Stimulated activated CD4-positive, alpha-beta T cell treated with anti-CD3 and anti-CD28 coated beads, Interleukin-2, amount 100 ng/mL, for 4 hours (primary cell): Measurements from ENCODE around the gene SPRR2E.
"Not testable (repeated sequence)": the region's sequence is repeated elsewhere in the genome, so short reads cannot be mapped to it uniquely, and the experiment has no call there.

ENCODE experiments used
- DNase-seq: peaks from one replicate; pipeline ENCODE4 v3.0.0-alpha.2; 2020; ENCODE audit warnings: low read depth

SPRR2E gene

DNA sequence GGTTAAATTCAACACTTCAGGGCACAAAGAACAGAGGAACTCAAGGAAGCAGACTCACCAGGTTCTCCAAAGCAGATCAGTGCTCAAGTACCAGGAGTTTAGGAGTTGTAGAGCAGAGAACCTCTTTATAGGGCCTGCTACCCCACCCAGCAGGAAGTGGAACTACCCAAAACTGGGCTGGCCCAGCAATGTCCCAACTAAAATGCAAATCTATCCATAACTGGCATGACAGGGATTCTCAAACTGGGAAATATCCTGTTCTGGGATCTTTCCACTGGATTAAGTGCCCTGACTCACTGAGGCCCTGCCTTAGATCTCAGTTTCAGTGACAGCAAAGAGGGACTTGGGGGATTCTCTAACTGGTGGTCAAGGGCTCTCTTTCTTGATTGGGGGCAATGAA, at the start of gene SPRR2E:
TSS of gene SPRR2E (minus strand) at position 101 of the 400 bp plus-strand sequence. CDS start 775 bp downstream, outside the sequence.
- no peak for DNase-seq

DNA sequence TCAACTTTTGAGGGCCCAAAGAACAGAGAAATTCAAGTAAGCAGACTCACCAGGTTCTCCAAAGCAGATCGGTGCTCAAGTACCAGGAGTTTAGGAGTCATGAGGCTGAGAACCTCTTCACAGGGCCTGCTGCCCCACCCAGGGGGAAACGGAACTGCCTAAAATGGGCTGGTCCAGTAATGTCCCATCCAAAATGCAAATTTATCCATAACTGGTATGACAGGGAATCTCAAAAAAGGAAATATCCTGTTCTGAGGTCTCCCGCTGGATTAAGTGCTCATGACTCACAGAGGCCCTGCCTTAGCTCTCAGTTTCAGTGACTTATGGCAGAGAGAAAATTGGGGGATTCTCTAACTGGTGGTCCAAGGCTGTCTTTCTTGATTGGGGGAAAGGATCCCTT, 47.1 kb upstream of the SPRR2E start:
- no peak for DNase-seq

DNA sequence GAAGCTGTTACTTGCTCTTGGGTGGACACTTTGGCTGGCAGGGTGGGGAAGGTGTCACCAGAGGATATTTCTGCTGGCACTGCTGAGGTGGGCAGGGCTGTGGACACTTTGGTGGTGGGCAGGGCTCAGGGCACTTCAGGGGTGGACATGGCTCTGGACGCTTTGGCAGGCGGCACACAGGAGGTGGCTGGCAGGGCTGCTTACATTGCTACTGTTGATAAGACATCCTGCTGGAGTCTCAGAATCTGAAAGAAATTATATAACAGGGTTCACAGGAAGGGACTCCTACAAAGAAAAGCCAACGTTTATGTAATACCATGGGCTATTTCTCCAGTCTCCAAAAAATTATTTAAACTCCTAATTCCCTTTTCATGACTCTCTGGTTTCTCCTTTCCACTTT, 46.2 kb upstream of the SPRR2E start:
- no peak for DNase-seq

DNA sequence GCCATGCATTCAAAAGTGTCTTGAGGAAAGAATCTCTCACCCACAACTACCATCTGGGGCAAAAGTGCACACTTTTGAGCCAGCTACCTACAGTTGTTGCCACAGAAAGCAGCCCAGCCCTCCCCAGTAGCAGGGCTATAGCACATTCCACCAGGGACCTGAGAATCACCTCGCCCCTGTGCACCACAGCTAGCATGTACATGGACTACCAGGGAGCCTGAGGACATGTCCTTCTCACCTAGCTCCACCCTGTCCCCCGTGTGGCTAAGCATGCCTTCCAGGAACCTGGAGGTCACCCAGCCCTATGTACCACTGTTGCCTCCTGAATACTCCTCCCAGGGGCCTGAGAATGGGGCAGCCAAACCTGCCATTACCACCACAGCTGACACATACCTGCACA, 39.4 kb upstream of the SPRR2E start:
- DNase-seq = no peak

DNA sequence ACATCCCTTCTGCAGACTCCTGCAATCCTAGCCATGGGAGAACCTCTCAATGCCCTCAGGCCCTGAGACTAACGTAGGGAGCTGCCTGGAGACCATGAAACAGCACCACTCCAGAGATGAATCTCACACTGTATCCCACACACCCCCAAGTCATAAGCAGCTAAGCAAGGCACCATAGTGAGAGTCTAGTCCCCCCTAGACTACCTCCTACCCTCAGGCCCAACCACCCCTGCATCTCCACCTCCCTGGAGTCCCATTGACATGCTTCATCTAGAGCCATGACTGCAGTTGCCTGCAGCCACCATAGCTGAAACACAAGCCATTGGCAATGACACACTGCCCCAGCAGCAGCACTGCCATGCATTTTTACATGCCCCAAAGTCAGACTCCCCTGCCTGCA, 38.9 kb upstream of the SPRR2E start:
- DNase-seq = no peak

DNA sequence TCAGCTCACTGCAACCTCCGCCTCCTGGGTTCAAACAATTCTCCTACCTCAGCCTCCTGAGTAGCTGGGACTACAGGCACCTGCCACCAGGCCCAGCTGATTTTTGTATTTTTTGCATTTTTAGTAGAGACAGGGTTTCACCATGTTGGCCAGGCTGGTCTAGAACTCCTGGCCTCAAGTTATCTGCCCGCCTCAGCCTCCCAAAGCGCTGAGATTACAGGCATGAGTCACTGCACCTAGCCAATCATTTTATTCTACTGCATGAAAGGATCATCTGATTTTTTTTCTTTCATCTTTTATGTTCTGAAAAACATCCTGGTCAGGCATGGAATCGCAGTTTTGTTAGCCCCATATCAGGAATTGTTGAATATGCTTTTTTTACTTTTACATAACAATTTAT, 34.4 kb upstream of the SPRR2E start:
- DNase-seq = not testable (repeated sequence)

DNA sequence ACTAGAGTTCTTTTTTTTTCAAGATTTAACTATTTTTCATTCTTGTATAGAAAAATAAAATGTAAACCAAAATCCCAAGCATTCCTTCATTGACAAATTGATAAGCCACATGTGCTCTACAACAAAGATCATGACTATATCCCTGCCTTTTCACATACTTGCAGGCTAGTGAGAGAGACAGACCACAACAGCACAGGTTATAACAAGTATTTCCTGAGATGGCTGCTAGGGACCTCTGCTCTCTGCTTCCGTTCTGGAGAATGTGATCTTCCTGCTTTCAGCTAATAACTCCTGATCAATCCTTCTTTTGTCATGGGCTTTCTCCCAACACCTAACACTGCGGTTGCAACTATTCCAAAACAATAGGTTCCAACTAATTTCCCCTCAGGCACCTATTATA, 33.0 kb upstream of the SPRR2E start:
- DNase-seq = no peak

DNA sequence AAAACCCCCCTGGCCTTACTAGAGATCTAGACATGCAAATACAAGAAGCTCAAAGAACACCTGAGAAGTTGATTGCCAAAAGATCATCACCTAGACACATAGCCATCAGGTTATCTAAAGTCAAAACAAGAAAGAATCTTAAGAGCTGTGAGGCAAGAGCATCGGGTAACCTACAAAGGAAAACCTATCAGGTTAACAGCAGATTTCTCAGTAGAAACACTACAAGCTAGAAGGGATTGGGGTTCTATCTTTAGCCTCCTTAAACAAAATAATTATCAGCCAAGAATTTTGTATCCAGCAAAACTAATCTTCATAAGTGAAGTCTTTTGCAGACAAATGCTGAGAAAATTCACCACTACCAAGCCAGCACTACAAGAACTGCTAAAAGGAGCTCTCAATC, 31.2 kb upstream of the SPRR2E start:
- no peak for DNase-seq

DNA sequence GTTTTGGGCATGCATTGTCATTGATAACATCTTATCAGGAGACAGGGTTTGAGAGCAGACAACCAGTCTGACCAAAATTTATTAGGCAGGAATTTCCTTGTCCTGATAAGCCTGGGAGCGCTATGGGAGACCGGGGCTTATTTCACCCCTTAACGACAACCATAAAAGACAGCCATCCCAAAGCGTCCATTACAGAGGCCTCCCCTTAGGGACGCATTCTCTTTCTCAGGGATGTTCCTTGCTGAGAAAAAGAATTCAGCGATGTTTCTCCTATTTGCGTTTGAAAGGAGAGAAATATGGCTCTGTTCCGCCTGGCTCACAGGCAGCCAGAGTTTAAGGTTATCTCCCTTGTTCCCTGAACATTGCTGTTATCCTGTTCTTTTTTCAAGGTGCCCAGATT, 29.5 kb upstream of the SPRR2E start:
- not testable (repeated sequence) for DNase-seq

DNA sequence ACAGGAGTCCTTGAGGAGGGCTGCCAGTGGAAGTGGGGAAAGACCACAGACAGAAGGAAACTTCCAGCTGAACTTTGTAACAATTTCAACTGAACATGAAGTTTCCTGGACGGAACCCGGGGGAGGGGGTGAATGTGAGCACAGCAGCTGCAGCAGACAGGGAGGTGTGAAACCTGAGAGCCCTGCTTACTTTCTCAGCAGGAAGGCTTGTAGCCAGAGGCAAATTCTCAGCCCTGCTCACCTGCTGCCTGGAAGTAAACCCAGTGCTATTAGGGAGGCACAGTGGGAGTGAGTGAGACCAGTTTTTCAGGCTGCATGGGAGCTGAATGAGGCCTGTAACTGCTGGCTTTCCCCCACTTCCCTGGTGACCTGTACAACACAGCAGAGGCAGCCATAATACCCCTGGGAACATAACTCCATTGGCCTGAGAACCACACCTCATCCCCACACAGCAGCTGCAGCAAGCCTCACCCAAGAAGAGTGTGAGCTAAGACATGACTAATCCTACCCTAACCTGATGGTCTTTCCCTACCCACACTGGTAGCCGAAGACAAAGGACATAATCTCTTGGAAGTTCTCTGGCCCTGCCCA, 28.6 kb upstream of the SPRR2E start:
- no peak for DNase-seq

DNA sequence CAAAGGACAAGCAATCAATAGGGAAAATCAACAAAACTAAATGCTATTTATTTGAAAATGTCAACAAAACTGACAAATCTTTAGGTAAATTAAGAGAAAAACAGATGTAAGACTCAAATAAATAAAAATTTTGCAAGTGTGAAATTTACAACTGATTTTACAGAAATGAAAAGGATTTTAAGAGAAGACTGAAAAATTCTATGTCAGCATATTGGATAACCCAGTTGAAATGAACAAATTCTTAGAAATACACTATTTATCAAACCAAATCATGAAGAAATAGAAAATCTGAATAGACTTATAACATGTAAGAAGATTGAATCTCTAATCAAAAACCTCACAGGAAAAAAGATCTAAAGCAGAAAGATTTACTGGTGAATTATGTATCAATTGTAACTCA, 26.6 kb upstream of the SPRR2E start:
- DNase-seq = no peak

DNA sequence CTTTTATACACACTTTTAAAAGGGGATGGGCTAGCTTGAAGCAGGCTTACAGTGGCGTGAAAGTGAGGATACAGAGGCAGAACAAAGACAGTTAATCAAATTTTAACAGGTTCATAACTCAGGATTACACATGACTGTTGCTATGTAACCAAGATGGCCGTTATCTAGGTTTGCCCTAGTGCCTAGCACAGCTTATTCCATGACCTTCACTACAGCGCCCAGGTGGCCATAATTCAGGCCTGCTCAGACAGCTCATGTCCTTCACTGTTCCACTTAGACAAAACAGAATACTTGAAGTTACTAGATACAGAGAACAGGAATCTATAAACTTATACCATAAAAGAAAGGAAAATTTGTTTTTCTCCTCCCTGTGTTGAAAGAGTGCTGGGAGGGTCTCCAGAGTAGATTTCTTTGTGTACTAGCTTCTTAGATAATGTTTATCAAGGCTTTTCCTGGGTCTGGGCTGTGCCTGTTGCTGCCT, 25.2 kb upstream of the SPRR2E start:
- DNase-seq = no peak

DNA sequence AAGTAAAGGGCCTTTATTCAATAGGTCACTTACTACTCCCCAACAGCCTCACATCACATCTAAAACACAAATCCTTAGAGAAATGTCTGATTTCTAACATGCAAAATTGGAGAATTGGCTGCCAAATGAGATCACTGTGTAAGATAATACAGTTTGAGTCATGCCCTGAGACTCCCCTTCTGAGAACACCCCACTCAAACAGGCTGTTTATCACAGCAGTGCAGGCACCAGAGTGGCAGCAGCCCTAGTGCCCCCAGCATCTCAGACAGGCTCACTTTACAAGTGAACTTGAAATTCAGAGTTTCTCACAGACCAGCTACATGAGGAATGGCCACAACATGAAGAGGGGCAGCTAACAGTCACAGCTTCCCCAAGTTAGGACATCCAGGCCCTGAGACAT, 20.9 kb upstream of the SPRR2E start:
- DNase-seq = not testable (repeated sequence)

DNA sequence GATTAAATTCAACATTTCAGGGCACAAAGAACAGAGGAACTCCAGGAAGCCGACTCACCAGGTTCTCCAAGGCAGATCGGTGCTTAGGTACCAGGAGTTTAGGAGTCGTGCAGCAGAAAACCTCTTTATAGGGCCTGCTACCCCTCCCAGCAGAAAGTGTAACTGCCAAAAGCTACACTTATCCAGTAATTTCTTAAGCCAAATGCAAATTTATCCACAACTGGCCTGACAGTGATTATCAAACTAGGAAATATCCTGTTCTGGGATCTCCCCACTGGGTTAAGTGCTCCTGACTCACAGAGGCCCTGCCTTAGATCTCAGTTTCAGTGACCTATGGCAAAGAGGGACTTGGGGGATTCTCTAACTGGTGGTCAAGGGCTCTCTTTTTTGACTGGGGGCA, 19.1 kb upstream of the SPRR2E start, which contains the start of gene SPRR2F:
TSS of gene SPRR2F (minus strand) at position 101 of the 400 bp plus-strand sequence. CDS start 783 bp downstream, outside the sequence.
- no peak for DNase-seq

DNA sequence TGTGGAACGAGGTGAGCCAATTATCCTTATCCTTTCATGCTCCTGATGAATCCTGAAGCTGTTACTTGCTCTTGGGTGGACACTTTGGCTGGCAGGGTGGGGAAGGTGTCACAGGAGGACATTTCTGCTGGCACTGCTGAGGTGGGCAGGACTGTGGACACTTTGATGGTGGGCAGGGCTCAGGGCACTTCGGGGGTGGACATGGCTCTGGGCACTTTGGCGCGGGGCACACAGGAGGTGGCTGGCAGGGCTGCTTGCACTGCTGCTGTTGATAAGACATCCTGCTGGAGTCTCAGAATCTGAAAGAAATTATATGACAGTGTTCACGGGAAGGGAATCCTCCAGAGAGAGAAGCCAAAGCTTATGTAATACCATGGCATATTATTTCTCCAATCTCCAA, 18.1 kb upstream of the SPRR2E start:
- DNase-seq = not testable (repeated sequence)

DNA sequence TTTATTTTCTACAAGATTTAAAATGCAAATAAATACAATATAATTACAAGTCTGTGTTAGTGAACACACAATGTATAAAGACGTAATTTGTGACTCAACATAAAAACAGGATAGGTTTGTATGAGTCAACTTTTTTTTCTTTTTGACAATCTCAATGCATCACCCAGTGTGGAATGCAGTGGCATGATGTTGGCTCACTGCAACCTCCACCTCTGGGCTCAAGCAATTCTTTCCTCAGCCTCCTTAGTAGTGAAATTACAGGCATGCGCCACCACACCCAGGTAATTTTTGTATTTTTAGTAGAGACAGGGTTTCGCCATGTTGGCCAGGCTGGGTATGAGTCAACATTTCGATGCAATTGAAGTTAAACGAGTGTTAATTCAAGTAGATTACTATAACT, 5.9 kb upstream of the SPRR2E start:
- DNase-seq = no peak

DNA sequence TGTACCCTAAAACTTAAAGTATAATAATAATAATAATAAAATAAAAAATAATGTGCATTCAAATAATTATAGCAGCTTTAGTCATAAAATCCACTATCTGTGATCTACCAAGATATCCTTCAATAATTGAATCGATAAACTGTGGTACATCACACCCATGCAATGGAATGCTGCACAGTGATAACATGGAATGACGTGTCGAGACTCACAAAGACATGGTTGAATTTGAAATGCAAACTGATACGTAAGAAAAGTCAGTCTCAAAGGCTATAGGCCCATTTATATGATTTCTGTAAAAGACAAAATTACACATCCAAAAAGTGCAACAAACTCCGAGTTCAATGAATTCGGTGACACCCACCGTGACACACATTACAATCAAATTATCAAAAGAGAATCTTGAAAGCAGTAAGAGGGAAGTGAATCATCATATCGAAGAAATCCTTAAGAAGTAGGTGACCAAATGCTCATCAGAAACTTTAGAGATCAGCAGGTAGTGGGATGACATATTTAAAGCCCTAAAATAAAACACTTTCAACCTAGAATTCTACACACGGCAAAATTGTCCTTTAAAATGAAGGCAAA, 5.2 kb upstream of the SPRR2E start:
- no peak for DNase-seq

DNA sequence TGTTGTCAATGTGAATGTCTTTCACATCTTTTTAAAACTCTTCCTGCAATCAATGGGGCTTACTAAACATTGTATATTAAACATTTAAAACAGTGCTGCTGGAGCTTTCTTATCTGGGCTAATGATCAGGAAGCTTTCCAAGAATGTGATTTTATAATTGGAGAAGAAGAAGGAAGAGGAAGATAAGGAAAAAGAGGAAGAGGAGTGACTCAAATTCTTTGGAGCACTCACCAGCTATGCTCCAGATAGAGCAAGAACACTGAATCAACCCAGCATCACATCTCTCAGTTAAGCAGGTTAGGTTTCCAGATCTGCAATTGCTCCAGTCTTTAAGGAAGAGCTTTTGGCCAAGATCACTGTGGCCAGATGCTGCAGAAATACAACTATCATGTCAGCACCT, 1.4 kb upstream of the SPRR2E start:
- DNase-seq = no peak

DNA sequence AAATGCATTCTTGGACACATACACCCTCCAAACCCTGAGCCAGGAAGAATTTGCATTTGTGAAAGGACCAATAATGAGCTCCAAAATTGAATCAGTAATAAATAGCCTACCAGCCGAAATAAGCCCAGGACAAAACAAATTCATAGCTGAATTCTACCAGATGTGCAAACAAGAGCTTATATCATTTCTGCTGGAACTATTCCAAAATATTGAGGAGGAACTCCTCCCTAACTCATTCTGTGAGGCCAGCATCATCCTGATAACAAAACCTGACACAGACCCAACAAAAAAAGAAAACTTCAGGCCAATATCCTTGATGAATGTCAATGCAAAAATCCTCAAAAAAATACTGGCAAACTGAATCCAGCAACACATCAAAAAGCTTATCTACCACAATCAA, 6.7 kb downstream of the SPRR2E start:
- no peak for DNase-seq

DNA sequence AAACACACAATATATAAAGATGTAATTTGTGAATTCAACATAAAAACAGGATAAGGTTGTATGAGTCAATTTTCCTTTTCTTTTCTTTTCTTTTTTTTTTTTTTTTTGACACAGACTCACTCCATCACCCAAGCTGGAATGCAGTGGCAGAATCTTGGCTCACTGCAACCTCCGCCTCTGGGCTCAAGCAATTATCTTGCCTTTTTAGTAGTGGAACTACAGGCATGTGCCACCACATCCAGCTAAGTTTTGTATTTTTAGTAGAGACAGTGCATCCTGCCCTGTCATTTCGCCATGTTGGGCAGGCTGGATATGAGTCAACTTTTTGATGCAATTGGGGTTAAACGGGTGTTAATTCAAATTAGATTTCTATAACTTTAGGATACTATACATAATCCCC, 12.6 kb downstream of the SPRR2E start:
- no peak for DNase-seq

DNA sequence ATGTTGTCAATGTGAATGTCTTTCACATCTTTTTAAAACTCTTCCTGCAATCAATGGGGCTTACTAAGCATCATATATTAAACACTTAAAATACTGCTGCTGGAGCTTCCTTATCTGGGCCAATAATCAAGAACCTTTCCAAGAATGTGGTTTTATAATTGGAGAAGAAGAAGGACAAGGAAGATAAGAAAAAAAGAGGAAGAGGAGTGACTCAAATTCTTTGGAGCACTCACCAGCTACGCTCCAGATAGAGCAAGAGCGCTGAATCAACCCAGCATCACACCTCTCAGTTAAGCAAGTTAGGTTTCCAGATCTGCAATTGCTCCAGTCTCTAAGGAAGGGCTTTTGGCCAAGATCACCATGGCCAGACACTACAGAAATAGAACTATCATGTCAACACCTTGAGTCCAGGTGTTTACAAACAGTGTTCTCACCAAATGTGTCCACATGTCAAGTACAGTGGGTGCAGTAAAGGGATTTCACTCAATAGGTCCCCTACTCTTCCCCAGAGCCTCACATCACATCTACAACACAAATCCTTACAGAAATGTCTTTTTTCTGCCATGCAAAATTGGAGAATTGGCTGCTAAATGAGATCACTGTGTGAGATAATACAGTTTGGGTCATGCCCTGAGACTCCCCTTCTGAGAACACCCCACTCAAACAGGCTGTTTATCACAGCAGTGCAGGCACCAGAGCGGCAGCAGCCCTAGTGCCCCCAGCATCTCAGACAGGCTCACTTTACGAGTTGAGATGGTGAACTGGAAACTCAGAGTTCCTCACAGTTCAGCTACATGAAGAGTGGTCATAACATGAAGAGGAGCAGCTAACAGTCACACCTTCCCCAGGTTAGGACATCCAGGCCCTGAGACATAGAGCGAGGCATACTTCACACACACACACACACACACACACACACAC, 21.3 kb downstream of the SPRR2E start:
- DNase-seq = no peak

DNA sequence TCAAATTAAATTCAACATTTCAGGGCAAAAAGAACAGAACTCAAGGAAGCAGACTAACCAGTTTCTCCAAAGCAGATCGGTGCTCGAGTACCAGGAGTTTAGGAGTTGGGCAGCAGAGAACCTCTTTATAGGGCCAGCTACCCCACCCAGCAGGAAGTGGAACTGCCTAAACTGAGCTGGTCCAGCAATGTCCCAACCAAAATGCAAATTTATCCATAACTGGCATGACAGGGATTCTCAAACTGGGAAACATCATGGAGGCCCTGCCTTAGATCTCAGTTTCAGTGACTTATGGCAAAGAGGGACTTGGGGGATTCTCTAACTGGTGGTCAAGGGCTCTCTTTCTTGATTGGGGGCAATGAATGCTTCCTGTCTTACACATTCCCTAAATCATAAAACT, 22.8 kb downstream of the SPRR2E start, which contains the start of gene SPRR2B:
TSS of gene SPRR2B (minus strand) at position 101 of the 400 bp plus-strand sequence. CDS start 772 bp downstream, outside the sequence.
- DNase-seq = no peak

DNA sequence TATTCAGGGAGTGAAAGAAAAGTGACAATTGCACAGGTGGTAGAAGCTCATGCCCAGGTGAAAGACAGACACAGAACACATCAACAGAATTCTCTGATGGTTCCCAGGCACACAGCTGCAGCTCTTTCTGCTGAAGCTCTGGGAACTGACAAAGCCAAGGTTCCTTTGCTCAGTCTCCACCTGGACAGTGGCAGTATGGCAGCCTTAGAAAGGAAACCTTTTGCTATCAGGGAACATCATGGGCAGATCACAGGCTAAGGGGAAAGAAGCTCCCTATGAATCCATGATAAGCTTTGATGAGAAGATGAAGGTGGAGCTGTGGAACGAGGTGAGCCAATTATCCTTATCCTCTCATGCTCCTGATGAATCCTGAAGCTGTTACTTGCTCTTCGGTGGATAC, 24.1 kb downstream of the SPRR2E start:
- DNase-seq = no peak
